ENCODE results near the gene PSME1.

- TF ChIP-seq EZH2 (IDR thresholded peaks at IDR 0.05) (no peak), CTCF (IDR thresholded peaks at IDR 0.05) (no peak)
Measured at GRCh38 chr14:24110060-24110459, 25.9 kb upstream of the PSME1 start.
